Neural crest cell (in vitro differentiated cells): ENCODE measurements around the gene C1orf21. TPM values are rescaled to one million over a fixed set of nuclear protein-coding genes. Genes with fewer than 3 reads are reported as not detected.

Experiments used
- DNase-seq: peaks from one replicate; pipeline ENCODE4 v3.0.0; 2021; ENCODE audit warnings: low read depth, mixed read lengths, low spot score
- H3K27ac Mint-ChIP-seq: one replicate; pipeline ENCODE4 v1.8.0; 2021; ENCODE audit warnings: mild to moderate bottlenecking, mixed read lengths; ENCODE audit not compliant: unreplicated experiment
- H3K27me3 Mint-ChIP-seq: 2 replicates; pipeline ENCODE4 v1.8.0; 2021; ENCODE audit warnings: low read depth, mild to moderate bottlenecking, mixed read lengths
- H3K36me3 Mint-ChIP-seq: 2 replicates; pipeline ENCODE4 v1.8.0; 2021; ENCODE audit warnings: low read depth, mild to moderate bottlenecking, mixed read lengths
- H3K4me1 Mint-ChIP-seq: 2 replicates; pipeline ENCODE4 v1.8.0; 2021; ENCODE audit warnings: mixed read lengths
- H3K4me3 Mint-ChIP-seq: one replicate; pipeline ENCODE4 v1.8.0; 2021; ENCODE audit warnings: mild to moderate bottlenecking, mixed read lengths
- H3K9me3 Mint-ChIP-seq: 2 replicates; pipeline ENCODE4 v1.8.0; 2021; ENCODE audit warnings: mixed read lengths
- total RNA-seq: library from RNA; stranded (reverse); gene quantifications from 2 replicates; pipeline ENCODE4 v1.2.1, GENCODE V29; 2021
- TF ChIP-seq, protein P1 (sequence below): fragments of 200-600 bp; sonication (generic); conservative IDR thresholded peaks from 2 replicates; pipeline ENCODE4 v1.5.0; 2021; ENCODE audit warnings: antibody characterized with exemption, mild to moderate bottlenecking

C1orf21 gene
- total RNA-seq, 1 donor from 2014 or later, result 29.8 TPM

DNA sequence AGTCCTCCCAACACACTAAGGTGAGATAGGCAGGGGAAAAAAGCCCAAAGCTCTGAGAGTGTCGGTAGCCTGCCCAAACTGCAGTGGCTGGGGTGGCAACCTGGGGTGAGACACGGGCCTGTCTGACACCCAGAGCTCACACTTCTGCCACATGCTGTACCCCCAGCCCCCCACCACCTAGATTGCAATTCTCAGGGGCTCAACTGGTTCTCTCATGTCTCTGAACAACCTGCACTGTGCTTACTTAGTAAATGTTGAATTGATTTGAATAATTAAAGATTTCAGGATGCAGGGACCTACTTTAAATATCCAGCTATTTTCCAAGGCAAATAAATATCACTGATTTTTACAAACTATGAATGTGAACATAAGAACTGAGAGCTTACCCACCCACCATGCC, 252.4 kb downstream of the C1orf21 start:
- Mint-ChIP-seq H3K4me3 (no peak overlapping the region), H3K4me1 (peaks cover 24% of the 10 kb centered on the region)
- TF ChIP-seq, protein P1, sequence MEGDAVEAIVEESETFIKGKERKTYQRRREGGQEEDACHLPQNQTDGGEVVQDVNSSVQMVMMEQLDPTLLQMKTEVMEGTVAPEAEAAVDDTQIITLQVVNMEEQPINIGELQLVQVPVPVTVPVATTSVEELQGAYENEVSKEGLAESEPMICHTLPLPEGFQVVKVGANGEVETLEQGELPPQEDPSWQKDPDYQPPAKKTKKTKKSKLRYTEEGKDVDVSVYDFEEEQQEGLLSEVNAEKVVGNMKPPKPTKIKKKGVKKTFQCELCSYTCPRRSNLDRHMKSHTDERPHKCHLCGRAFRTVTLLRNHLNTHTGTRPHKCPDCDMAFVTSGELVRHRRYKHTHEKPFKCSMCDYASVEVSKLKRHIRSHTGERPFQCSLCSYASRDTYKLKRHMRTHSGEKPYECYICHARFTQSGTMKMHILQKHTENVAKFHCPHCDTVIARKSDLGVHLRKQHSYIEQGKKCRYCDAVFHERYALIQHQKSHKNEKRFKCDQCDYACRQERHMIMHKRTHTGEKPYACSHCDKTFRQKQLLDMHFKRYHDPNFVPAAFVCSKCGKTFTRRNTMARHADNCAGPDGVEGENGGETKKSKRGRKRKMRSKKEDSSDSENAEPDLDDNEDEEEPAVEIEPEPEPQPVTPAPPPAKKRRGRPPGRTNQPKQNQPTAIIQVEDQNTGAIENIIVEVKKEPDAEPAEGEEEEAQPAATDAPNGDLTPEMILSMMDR, result no peak

DNA sequence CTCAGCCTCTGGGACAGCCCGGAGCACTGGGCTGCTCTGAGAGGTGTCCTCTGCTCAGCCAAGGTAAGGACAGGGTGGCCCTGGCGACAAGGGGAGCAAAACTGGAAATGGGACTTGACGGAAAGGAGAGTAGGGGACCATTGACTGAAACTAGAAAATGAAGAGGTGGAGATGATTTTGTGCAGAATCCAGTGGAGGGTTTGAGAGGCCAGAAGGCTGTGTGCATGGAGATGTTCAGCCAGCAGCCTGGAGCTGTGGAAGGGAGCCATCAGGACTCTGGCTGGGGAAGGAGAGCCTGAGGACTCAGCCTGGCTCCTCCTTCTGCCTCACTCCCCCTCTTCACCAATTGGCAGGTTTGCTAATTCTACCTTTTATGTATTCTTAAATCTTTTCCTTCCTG, 253.7 kb downstream of the C1orf21 start:
- peaks cover 18% of the 10 kb centered on the region for H3K4me1 Mint-ChIP-seq
- TF ChIP-seq, protein P1, result no peak
- H3K4me3 Mint-ChIP-seq, result no peak overlapping the region
- peaks cover 12% of the 10 kb centered on the region for H3K36me3 Mint-ChIP-seq
- DNase-seq, result no peak
- H3K27ac Mint-ChIP-seq, result peak overlapping the region; percentile 66
- no peaks in the 10 kb centered on the region for H3K27me3 Mint-ChIP-seq
- peaks cover 14% of the 10 kb centered on the region for H3K9me3 Mint-ChIP-seq

More for the DNA sequence above, 252.4 kb downstream of the C1orf21 start:
- no peaks in the 10 kb centered on the region for H3K27me3 Mint-ChIP-seq
- peaks cover 15% of the 10 kb centered on the region for H3K36me3 Mint-ChIP-seq
- no peak for DNase-seq
- peaks cover 14% of the 10 kb centered on the region for H3K9me3 Mint-ChIP-seq
- no peak overlapping the region for H3K27ac Mint-ChIP-seq

DNA sequence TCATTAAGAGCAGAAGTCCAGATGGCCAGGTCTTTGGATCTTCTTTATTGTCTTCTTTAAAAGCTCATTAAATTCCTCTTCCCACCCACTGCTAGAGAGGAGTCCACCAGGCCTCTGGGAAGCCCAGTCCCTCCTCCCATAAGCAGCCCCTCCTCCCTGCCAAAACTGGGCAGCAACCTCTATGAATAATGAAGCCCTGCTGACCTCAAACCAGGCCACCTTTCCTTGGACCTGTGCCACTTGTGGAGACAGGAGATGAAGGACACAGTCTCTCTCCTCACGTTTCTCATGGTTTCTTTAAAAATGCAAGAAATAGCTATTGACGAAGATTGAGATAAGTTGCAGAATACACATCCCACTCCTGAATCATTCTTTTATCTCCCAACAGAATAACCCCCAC, 255.1 kb downstream of the C1orf21 start:
- Mint-ChIP-seq H3K4me3 (no peak overlapping the region), H3K27me3 (no peaks in the 10 kb centered on the region), H3K27ac (no peak overlapping the region), H3K9me3 (peaks cover 11% of the 10 kb centered on the region), H3K36me3 (peaks cover 9% of the 10 kb centered on the region), H3K4me1 (peaks cover 7% of the 10 kb centered on the region)
- no peak for DNase-seq
- TF ChIP-seq, protein P1, result no peak

DNA sequence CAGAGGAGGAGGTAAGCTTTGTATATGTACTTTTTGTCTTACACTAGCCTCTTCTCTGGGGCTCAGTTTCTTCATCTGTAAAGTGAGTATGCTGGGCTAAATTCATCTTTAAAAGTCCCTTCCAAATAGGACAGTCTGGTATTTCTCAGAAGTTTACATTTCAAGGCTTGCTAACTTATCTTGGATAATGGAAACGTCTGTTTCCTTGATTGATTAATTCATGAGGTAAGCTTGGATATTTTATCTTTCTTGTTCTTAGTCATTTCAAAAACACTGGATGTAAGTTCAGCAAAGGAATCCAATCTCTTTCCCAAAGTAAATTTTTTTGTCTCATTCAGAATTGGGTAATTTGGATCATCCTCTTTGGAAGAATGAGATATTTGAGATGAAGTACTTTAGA, 256.8 kb downstream of the C1orf21 start:
- no peaks in the 10 kb centered on the region for H3K27me3 Mint-ChIP-seq
- TF ChIP-seq, protein P1, result no peak
- H3K9me3 Mint-ChIP-seq, result peaks cover 5% of the 10 kb centered on the region
- H3K36me3 Mint-ChIP-seq, result peaks cover 2% of the 10 kb centered on the region
- H3K4me1 Mint-ChIP-seq, result peaks cover 8% of the 10 kb centered on the region
- H3K27ac Mint-ChIP-seq, result no peak overlapping the region
- DNase-seq, result no peak
- no peak overlapping the region for H3K4me3 Mint-ChIP-seq

DNA sequence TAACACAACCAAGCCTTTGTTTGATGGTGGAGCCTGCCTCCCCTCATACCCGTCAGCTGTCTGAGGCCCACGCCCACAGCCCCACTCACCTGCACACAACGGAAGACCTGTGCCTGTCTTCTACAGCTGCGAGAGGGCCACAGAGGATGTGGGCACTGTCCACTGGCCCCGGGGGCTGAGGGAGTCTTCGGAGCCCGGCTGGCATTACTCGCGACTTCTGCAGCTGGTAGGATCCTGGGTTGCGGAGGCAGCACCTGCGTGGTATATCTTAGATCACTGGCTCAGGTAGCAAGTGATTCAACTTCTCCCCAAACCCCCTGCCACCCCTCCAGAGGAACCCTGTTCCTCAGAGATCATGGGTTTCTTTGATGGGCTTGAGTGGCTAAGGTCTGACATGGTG, 257.9 kb downstream of the C1orf21 start:
- peaks cover 9% of the 10 kb centered on the region for H3K9me3 Mint-ChIP-seq
- H3K4me1 Mint-ChIP-seq, result peaks cover 8% of the 10 kb centered on the region
- H3K27ac Mint-ChIP-seq, result no peak overlapping the region
- no peak for DNase-seq
- no peaks in the 10 kb centered on the region for H3K27me3 Mint-ChIP-seq
- no peak overlapping the region for H3K4me3 Mint-ChIP-seq
- no peaks in the 10 kb centered on the region for H3K36me3 Mint-ChIP-seq
- TF ChIP-seq, protein P1, result no peak

DNA sequence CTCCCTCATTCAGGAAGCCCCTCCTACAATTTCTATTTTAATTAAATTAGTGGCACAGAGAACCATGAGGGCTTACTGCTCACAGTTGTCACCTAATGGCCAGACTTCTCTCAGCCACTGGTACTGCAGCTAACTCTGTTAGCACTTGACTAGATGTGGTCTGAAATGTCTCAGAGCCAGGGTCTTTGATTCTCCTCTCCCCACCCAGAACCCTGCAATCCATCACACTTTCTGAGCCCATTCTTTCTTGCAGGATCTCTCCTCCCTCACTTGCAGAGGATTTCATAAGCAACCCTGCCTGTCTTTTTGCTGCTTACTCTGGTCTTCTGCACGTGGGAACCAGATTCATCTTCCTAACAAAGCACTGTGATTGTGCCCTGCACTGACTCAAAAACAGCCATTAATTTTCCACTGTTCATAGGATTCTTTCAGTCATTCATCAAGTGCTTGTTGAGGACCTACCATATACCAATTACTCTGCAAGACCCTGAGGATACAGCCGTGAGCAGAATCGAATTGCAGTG, 259.4 kb downstream of the C1orf21 start:
- Mint-ChIP-seq H3K4me3 (no peak overlapping the region), H3K9me3 (peaks cover 7% of the 10 kb centered on the region), H3K27ac (no peak overlapping the region), H3K27me3 (no peaks in the 10 kb centered on the region), H3K36me3 (no peaks in the 10 kb centered on the region), H3K4me1 (peaks cover 8% of the 10 kb centered on the region)
- TF ChIP-seq, protein P1, result no peak
- DNase-seq, result no peak
